IPS-18c (cell line): ENCODE data around the gene TWF2.
"Not testable (repeated sequence)": the region's sequence is repeated elsewhere in the genome, so short reads cannot be mapped to it uniquely, and the experiment has no call there.

Experiments used
- H3K4me3 ChIP-seq: 2 replicates; pipeline ENCODE4 v1.7.0; 2013; ENCODE audit warnings: low read depth, mild to moderate bottlenecking, low read length, moderate library complexity; ENCODE audit not compliant: insufficient read depth
- H3K9me3 ChIP-seq: one replicate; pipeline ENCODE4 v1.6.1; 2013; ENCODE audit warnings: mild to moderate bottlenecking, low read length, moderate library complexity; ENCODE audit not compliant: control insufficient read depth, insufficient read depth

Gene TWF2

DNA sequence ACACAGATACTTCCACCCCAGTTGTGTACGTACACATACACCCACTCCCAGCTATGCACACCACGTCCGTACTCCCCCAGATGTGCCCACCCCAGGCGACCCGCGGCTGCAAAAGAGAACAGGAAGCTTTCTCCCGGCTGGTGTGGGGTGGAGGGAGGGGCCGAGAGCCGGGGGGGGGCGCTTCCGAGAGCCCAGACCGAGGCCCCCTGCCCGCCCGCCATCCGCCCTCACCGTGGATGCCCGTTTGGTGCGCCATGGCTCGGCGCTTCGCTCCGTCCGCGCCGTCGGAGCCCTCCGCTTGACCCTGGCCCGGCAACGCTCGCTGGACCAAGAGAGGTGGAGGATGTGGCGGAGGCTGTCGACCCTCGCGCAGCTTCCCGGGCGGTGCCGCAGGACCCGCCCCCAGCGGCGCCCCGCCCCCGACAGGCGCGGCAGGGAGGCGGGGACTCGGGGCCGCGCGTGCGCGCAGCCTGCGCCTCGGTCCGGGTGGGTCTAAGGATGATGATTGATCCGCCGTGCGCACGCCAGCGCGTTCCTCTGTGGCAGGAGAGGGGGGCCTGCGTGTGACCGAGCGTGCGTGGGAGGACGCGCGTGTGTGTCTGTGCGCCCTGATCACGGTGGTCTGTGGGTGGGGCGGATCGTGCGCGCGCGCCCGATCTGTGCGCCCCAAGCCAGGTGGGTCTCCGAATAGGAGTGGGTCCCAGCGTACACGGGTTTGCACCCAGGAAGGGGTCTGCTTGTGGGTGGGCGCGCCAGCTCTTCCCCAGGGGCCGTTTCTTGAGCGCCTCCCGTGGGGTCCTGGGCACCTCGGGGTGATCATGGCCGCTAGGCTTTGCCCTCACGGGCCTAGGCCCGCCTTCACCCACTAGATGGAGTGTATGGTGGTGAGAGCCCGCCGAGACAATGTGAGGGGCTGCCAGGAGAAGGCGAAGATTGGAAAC lies at the start of gene TWF2:
Gene TWF2, minus strand, starts transcription at position 398 of the 941 bp plus-strand sequence. Its CDS starts 142 bp downstream, at position 256.
- peak within 1 kb of the TSS; percentile 99 for H3K4me3 ChIP-seq

GRCh38 chr3:52288674-52289073 lies 49.7 kb upstream of the TWF2 start:
- Histone ChIP-seq H3K4me3 (peak overlapping the region; percentile 100; the same call in 1 of the 2 replicates), H3K9me3 (no peaks in the 10 kb centered on the region)

More for the DNA sequence above, at the start of gene TWF2:
- H3K9me3 ChIP-seq = no peaks in the 10 kb centered on the region

- Histone ChIP-seq H3K9me3 (no peaks in the 10 kb centered on the region), H3K4me3 (peak overlapping the region; percentile 100)
Measured at GRCh38 chr3:52286777-52287110, 47.8 kb upstream of the TWF2 start.

- not testable (repeated sequence) for H3K4me3 ChIP-seq, H3K9me3 ChIP-seq
Measured at GRCh38 chr3:52284051-52284450, 45.1 kb upstream of the TWF2 start.

DNA sequence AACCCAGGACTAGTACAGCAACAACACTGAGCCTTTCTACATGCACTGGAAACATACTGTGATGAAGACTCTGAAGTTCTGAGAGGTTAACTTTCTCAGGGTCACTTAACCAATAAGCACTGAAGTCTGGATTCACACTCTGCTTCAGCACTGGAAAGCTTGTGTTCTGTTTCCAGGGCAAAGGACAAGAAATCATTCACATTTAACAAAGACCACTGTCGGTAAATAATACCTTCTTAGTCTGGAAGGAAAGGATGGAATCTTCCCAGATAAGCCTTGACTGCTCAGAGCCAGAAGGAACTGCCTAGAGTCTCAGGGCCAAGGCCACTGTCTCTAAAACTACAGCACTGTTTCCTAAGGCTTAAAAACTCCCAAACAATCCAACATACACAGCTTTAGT lies 44.3 kb upstream of the TWF2 start:
- no peaks in the 10 kb centered on the region for H3K9me3 ChIP-seq
- no peak overlapping the region for H3K4me3 ChIP-seq

GRCh38 chr3:52281981-52282801 lies 43.2 kb upstream of the TWF2 start:
- Histone ChIP-seq H3K9me3 (no peaks in the 10 kb centered on the region), H3K4me3 (no peak overlapping the region)

DNA sequence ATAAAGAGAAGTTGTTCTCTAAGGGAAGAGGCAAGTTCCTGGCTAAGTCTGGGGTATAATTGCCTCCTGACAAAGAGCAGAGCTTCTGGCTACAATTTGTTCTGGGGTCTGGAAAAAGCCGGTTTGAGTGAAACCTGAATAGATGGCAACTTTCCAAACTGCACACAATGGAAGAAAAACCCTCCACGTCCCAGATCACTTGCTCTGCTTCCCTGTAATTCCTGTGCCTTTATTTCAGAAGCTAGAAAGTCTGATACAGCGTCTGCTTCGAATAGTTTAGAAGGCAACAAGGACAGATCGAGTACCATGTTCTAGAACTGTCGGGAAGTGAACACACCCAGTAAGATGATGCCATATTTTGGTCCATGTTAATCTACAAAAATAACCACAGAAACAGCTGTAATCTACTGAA lies 41.1 kb upstream of the TWF2 start:
- no peaks in the 10 kb centered on the region for H3K9me3 ChIP-seq
- no peak overlapping the region for H3K4me3 ChIP-seq

DNA sequence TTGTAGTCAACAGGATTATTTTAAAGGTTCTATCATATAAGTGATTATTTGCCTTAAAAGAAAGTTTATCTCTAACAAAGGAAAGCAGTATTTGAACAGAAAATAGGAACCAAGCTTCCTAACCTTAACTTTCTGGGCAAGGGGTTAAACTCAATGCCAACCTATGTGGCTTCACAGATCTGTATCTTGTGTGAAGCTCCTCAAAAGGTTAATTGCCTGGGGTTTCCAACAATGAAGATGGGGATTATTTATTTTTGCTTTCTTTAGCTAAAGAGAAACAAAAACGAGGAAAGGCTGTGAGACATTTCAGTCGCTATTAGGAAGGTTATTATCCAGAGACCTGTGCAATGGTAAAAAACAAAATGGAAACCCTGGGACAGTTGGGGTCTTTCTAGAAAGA lies 40.6 kb upstream of the TWF2 start:
- no peaks in the 10 kb centered on the region for H3K9me3 ChIP-seq
- H3K4me3 ChIP-seq = no peak overlapping the region; the same call in 1 of the 2 replicates

DNA sequence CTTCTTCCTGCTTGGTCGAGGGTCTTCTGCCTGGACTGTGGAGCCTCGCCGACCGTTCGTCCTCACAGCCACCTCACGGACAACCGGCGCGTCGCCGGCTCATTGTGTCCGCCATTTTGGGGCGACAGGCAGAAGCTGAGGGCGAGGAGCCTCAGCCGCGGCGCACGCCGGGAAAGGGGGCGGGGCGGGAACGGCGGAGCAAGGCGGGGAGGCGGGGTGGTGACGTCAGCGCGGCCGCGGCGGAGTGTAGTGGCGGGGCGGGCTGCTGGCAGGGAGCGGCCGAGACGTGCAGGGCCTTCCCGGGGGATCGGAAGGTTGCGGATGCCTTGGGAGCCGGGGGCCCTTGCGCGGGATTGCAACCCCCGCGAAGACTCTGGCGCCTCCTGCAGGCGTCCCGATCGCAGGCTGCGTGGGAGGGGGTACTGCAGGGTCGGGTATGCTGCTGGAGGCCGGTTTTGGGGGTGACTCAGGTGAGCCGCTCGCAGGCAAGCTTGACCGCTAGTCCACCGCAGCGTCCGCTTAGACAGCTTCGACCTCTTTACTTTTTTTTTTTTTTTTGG lies 39.6 kb upstream of the TWF2 start, which contains the start of gene WDR82:
Gene WDR82, minus strand, starts transcription at position 140 of the 560 bp plus-strand sequence. CDS start 288 bp downstream, outside the sequence.
- peak within 1 kb of the TSS; percentile 91 for H3K4me3 ChIP-seq
- H3K9me3 ChIP-seq = no peaks in the 10 kb centered on the region

DNA sequence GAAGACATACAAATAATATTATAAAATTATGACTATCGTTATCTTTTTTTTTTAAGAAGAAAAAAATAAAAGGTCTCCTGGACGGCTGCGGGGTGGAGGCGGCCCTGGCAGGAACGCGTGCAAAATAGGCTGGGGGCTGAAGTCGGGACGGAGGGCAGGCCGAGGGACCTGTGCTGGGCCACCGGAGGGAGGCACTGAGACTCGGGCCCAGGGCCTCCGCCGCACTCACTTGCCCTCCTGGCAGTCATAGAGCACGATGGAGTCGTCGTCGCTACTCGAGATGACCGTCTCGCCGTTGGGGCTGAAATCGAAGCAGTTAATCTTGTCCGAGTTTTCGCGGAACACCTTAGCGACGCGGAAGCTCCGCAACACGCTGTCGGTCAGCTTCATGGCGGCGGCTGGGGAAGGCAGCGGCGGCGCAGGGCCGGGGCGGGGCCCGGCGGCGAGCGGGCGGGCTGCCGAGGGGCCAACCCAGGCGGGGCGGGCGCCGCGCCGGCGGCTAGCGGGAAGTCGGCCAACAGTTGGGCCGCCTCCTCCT lies 39.1 kb upstream of the TWF2 start:
- Histone ChIP-seq H3K9me3 (no peaks in the 10 kb centered on the region), H3K4me3 (peak overlapping the region; percentile 91)

DNA sequence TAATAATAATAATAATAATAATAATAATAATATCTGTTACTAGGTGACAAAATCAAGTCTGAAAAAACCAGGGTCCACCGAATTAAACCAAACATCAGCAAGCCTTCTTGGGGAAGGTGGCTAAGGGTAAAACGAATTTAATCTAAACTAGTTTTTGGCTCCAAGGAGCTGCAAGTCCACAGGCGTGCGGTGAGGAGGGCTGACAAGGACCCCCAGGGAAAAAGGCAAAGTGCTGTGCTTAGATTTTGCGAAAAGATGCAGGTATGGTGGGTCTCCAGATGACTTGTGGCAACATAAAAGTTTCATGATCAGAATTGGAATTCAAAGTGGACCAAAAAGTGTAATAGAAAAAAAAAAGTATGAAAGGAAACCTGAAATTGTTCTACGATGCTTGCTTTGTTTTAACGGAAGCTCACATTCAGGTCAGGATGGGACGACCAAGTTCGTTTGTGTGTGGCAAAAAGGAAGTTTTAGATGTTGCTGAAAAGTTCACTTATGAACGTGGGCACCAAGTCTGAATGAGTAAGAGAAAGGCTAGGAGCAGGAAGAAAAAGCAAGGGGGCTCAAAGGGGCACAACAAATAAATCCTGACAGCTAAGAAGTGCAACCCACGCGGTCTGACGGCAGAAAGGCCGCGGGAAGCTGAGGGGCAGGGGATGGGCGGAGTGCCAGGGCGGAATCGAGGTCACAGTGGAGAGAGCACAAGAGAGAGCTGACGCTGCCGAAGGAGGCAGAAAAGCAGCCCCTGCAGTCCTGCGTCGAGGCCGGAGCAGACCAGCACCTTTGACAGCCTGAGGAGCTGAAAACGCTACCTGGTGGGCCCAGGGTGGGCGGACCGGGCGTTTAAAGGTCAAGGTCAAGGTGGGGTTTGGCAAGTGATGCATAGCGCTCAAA lies 38.4 kb upstream of the TWF2 start:
- peak overlapping the region; percentile 91 for H3K4me3 ChIP-seq
- H3K9me3 ChIP-seq = no peaks in the 10 kb centered on the region

- H3K4me3 ChIP-seq, H3K9me3 ChIP-seq: not testable (repeated sequence)
Measured at GRCh38 chr3:52274781-52275180, 35.8 kb upstream of the TWF2 start.

DNA sequence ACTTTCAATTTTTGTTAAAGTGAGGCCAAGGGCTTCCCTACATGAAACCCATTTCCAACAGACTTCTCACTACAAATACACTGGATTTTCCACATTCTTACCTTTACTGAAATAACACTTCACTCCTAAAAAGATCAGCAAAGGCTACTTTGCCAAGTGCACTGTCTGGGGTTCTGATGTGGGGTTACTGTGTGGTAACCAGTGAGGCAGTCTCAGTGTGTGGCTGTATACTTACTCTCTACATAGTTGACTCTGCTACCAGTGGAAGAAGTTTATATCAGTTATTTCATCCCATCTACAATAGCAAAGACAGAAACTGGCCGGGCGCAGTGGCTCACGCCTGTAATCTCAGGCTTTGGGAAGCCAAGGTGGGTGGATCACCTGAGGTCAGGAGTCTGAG lies 33.9 kb upstream of the TWF2 start:
- no peak overlapping the region for H3K4me3 ChIP-seq
- no peaks in the 10 kb centered on the region for H3K9me3 ChIP-seq

- not testable (repeated sequence) for H3K9me3 ChIP-seq, H3K4me3 ChIP-seq
Measured at GRCh38 chr3:52272172-52272571, 33.2 kb upstream of the TWF2 start.

GRCh38 chr3:52270252-52270754 lies 31.3 kb upstream of the TWF2 start:
- no peaks in the 10 kb centered on the region for H3K9me3 ChIP-seq
- no peak overlapping the region for H3K4me3 ChIP-seq

GRCh38 chr3:52269776-52270175 lies 30.8 kb upstream of the TWF2 start:
- no peaks in the 10 kb centered on the region for H3K9me3 ChIP-seq
- H3K4me3 ChIP-seq = no peak overlapping the region
